OCI-LY3 (cell line): ENCODE data around the gene ZCCHC14.

ENCODE experiments used
- H2AFZ ChIP-seq: fragments of 200-600, 300-600 bp; shearing (Covaris generic); 2 replicates; pipeline ENCODE4 v1.6.0; 2014; ENCODE audit warnings: antibody characterized with exemption, low read depth, low read length
- H3K27ac ChIP-seq: fragments of 200-600, 300-600 bp; sonication (generic); 2 replicates; pipeline ENCODE4 v1.5.1; 2014; ENCODE audit warnings: mild to moderate bottlenecking, low read length, moderate library complexity, mixed read lengths
- H3K27me3 ChIP-seq: fragments of 200-600, 300-600 bp; sonication (generic); 2 replicates; pipeline ENCODE4 v1.6.1; 2014; ENCODE audit warnings: low read depth, low read length, mixed read lengths
- H3K36me3 ChIP-seq: fragments of 200-600, 300-600 bp; sonication (generic); replicated peaks from 2 replicates; pipeline ENCODE3; 2014; ENCODE audit warnings: low read depth, low read length, mixed read lengths
- H3K4me1 ChIP-seq: fragments of 300-600, 200-600 bp; sonication (generic); 2 replicates; pipeline ENCODE4 v1.6.1; 2014; ENCODE audit warnings: low read length, mixed read lengths
- H3K4me2 ChIP-seq: fragments of 200-600, 300-600 bp; sonication (generic); 2 replicates; pipeline ENCODE4 v1.6.1; 2014; ENCODE audit warnings: low read length, mixed read lengths
- H3K4me3 ChIP-seq: fragments of 300-600, 200-600 bp; sonication (generic); 2 replicates; pipeline ENCODE4 v1.5.1; 2014; ENCODE audit warnings: antibody characterized with exemption, mild to moderate bottlenecking, low read length, moderate library complexity
- H3K79me2 ChIP-seq: fragments of 300-600, 200-600 bp; shearing (Covaris generic); 2 replicates; pipeline ENCODE4 v1.6.1; 2014; ENCODE audit warnings: mild to moderate bottlenecking, low read length, mixed read lengths
- H3K9ac ChIP-seq: fragments of 300-600, 200-600 bp; shearing (Covaris generic); 2 replicates; pipeline ENCODE4 v1.6.0; 2014; ENCODE audit warnings: mild to moderate bottlenecking, low read length, moderate library complexity
- H3K9me3 ChIP-seq: fragments of 200-600, 300-600 bp; shearing (Covaris generic); 2 replicates; pipeline ENCODE4 v1.6.1; 2014; ENCODE audit warnings: low read length, mixed read lengths; ENCODE audit not compliant: insufficient read depth
- H4K20me1 ChIP-seq: fragments of 200-600, 300-600 bp; sonication (generic); 2 replicates; pipeline ENCODE4 v1.6.1; 2016; ENCODE audit warnings: low read length, mixed read lengths; ENCODE audit not compliant: insufficient read depth
- EZH2phosphoT487 ChIP-seq: fragments of 200-600 bp; shearing (Covaris generic); IDR thresholded peaks from 2 replicates; pipeline ENCODE4 v1.6.1; 2018; ENCODE audit warnings: antibody characterized with exemption, mixed run types, low read depth
- TF ChIP-seq, protein P1 (sequence below): fragments of 200-600, 300-600 bp; sonication (generic); IDR thresholded peaks from 2 replicates; pipeline ENCODE4 v1.5.1; 2014; ENCODE audit warnings: antibody characterized with exemption, low read length, low read depth

The ZCCHC14 gene

GRCh38 chr16:87360862-87361610 lies 131.8 kb downstream of the ZCCHC14 start:
- Histone ChIP-seq H3K9ac (no peak overlapping the region), H3K36me3 (peaks cover 3% of the 10 kb centered on the region), H2AFZ (no peak overlapping the region), H3K4me3 (no peak overlapping the region), H3K4me1 (no peaks in the 10 kb centered on the region), H3K27ac (no peak overlapping the region), H4K20me1 (peaks cover 17% of the 10 kb centered on the region), H3K4me2 (no peak overlapping the region), H3K79me2 (peaks cover 6% of the 10 kb centered on the region), H3K27me3 (no peaks in the 10 kb centered on the region), H3K9me3 (no peaks in the 10 kb centered on the region)
- TF ChIP-seq, protein P1, sequence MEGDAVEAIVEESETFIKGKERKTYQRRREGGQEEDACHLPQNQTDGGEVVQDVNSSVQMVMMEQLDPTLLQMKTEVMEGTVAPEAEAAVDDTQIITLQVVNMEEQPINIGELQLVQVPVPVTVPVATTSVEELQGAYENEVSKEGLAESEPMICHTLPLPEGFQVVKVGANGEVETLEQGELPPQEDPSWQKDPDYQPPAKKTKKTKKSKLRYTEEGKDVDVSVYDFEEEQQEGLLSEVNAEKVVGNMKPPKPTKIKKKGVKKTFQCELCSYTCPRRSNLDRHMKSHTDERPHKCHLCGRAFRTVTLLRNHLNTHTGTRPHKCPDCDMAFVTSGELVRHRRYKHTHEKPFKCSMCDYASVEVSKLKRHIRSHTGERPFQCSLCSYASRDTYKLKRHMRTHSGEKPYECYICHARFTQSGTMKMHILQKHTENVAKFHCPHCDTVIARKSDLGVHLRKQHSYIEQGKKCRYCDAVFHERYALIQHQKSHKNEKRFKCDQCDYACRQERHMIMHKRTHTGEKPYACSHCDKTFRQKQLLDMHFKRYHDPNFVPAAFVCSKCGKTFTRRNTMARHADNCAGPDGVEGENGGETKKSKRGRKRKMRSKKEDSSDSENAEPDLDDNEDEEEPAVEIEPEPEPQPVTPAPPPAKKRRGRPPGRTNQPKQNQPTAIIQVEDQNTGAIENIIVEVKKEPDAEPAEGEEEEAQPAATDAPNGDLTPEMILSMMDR = no peak
- TF ChIP-seq EZH2phosphoT487 = no peak

DNA sequence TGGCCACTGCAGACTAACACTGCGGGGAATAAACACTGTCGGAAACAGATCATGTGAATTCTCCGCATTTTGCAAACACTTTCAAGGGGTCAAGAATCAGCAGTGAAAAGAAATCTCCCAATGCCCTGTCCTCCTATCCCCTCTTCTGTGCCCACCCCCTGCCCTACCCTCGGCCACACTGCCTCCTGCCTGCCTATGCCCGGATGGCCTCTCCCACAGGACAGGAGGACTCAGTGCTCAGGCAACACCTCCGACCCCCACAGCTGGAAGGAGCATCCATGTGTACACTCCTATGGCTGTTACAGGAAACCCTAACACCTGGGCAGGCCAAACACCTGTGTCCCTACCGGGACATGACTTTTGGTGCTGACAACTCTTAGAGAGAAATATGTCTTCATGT lies 133.7 kb downstream of the ZCCHC14 start:
- Histone ChIP-seq H3K36me3 (peaks cover 3% of the 10 kb centered on the region), H3K9ac (no peak overlapping the region), H2AFZ (no peak overlapping the region), H3K27me3 (no peaks in the 10 kb centered on the region), H4K20me1 (peaks cover 8% of the 10 kb centered on the region), H3K4me2 (no peak overlapping the region), H3K79me2 (no peaks in the 10 kb centered on the region), H3K4me1 (no peaks in the 10 kb centered on the region), H3K4me3 (no peak overlapping the region), H3K9me3 (no peaks in the 10 kb centered on the region), H3K27ac (no peak overlapping the region)
- TF ChIP-seq EZH2phosphoT487 = no peak
- TF ChIP-seq, protein P1 = no peak

DNA sequence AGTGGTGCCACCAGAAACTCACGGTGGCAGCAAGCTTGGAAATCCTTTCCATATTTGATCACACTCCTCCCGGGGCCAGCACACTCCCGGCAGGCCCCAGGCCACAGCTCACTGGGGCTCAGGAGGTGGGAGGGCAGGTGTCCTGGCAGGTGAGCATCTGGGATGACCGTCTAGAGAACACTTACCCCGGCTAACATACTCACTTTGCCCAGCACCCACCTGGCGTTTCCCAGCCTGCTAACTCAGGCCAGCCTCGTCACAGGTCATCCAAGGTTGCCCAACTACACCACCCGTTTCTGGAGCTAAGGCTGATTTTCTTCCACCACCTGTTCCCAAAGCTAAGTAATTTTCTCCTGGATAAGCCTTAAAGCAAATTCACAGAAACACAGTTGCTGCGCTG lies 134.1 kb downstream of the ZCCHC14 start:
- Histone ChIP-seq H3K9me3 (no peaks in the 10 kb centered on the region), H4K20me1 (peaks cover 3% of the 10 kb centered on the region; the same call in 1 of the 2 replicates), H3K27ac (no peak overlapping the region), H3K4me2 (no peak overlapping the region), H3K9ac (no peak overlapping the region), H3K27me3 (no peaks in the 10 kb centered on the region), H3K36me3 (peaks cover 3% of the 10 kb centered on the region), H2AFZ (no peak overlapping the region), H3K4me1 (no peaks in the 10 kb centered on the region), H3K4me3 (no peak overlapping the region), H3K79me2 (no peaks in the 10 kb centered on the region)
- no peak for TF ChIP-seq EZH2phosphoT487
- TF ChIP-seq, protein P1 = no peak

DNA sequence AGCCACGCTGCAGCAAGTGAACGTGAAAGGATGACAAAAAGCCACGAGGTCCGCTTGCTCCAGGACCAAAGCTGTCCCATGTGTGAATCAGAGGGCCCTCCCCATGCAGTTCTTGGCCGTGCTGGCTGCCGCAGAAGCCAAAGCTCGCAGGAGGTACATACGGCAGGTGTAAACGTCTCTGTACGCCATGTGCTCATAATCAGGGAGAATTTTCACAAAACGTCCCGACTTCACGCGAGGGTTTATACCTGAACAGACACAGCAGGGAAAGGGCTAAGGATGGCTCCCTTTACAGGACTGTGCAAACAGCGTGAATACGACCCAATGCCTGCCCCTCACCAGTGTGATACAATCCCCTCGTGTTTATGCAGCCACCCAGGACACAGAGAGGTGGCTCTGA lies 134.6 kb downstream of the ZCCHC14 start:
- Histone ChIP-seq H3K4me2 (no peak overlapping the region), H4K20me1 (no peaks in the 10 kb centered on the region)
- no peak for TF ChIP-seq EZH2phosphoT487
- TF ChIP-seq, protein P1 = no peak

More for the DNA sequence above, 134.6 kb downstream of the ZCCHC14 start:
- peaks cover 3% of the 10 kb centered on the region for H3K36me3 ChIP-seq
- no peak overlapping the region for H3K9ac ChIP-seq
- no peaks in the 10 kb centered on the region for H3K79me2 ChIP-seq
- H3K4me1 ChIP-seq = no peaks in the 10 kb centered on the region
- no peaks in the 10 kb centered on the region for H3K9me3 ChIP-seq
- no peak overlapping the region for H3K27ac ChIP-seq
- H3K27me3 ChIP-seq = no peaks in the 10 kb centered on the region
- H3K4me3 ChIP-seq = no peak overlapping the region
- H2AFZ ChIP-seq = no peak overlapping the region
